Keratinocyte (primary cell): ENCODE measurements around the gene TOP3B. TPM values are rescaled to one million over a fixed set of nuclear protein-coding genes. Genes with fewer than 3 reads are reported as not detected.

ENCODE experiments used
- DNase-seq: peaks from one replicate; pipeline ENCODE4 v3.0.0-alpha.2; 2011; ENCODE audit warnings: low read depth, missing footprints, low spot score
- FAIRE-seq: peaks from 2 replicates; lab custom pipeline; 2011; peaks lifted over from hg19 to GRCh38; lab: Jason Lieb, UNC
- H2AFZ ChIP-seq: 2 replicates; pipeline ENCODE4 v1.6.0; 2012; ENCODE audit warnings: low read length, control low read depth, inconsistent platforms; ENCODE audit not compliant: control insufficient read depth
- H3K27ac ChIP-seq: 2 replicates; pipeline ENCODE4 v1.5.1; 2011; ENCODE audit warnings: low read length; ENCODE audit not compliant: control insufficient read depth, insufficient read depth
- H3K27me3 ChIP-seq: 3 replicates; pipeline ENCODE4 v1.6.0; 2011; ENCODE audit warnings: low read length; ENCODE audit not compliant: control insufficient read depth, insufficient read depth; ENCODE audit errors: extremely low read depth
- H3K36me3 ChIP-seq, 2 experiments: 2 replicates in 1 of 2; 3 replicates in 1 of 2; pipeline ENCODE4 v1.5.1; 2011; ENCODE audit warnings: low read length in 2 of 2, mild to moderate bottlenecking in 1 of 2; ENCODE audit not compliant: control insufficient read depth in 2 of 2, insufficient read depth in 2 of 2; ENCODE audit errors: extremely low read depth in 1 of 2
- H3K4me1 ChIP-seq: 3 replicates; pipeline ENCODE4 v1.5.1; 2011; ENCODE audit warnings: low read length; ENCODE audit not compliant: control insufficient read depth, insufficient read depth; ENCODE audit errors: extremely low read depth
- H3K4me2 ChIP-seq: 3 replicates; pipeline ENCODE4 v1.6.0; 2011; ENCODE audit warnings: low read depth, low read length; ENCODE audit not compliant: control insufficient read depth, insufficient read depth; ENCODE audit errors: extremely low read depth
- H3K4me3 ChIP-seq, 3 experiments: fragments of 200-600 bp in 1 of 3; sonication (generic) in 1 of 3; 2 replicates in 2 of 3; 3 replicates in 1 of 3; pipeline ENCODE4 v1.5.1; 2011 to 2016; ENCODE audit warnings: low read length in 3 of 3, mild to moderate bottlenecking in 3 of 3, control low read depth in 2 of 3, inconsistent platforms in 1 of 3, low read depth in 1 of 3, mixed read lengths in 1 of 3, mixed run types in 1 of 3, moderate library complexity in 1 of 3; ENCODE audit not compliant: control insufficient read depth in 2 of 3, insufficient read depth in 2 of 3; ENCODE audit errors: extremely low read depth in 1 of 3
- H3K79me2 ChIP-seq: 2 replicates; pipeline ENCODE4 v1.6.0; 2012; ENCODE audit warnings: low read length; ENCODE audit not compliant: control insufficient read depth, insufficient read depth
- H3K9ac ChIP-seq: 3 replicates; pipeline ENCODE4 v1.6.0; 2011; ENCODE audit warnings: low read length; ENCODE audit not compliant: control insufficient read depth, insufficient read depth; ENCODE audit errors: extremely low read depth
- H3K9me1 ChIP-seq: 3 replicates; pipeline ENCODE4 v1.6.0; 2011; ENCODE audit warnings: low read length; ENCODE audit not compliant: control insufficient read depth, insufficient read depth; ENCODE audit errors: extremely low read depth
- H3K9me3 ChIP-seq: 2 replicates; pipeline ENCODE4 v1.5.1; 2012; ENCODE audit warnings: low read depth, low read length; ENCODE audit not compliant: control insufficient read depth
- H4K20me1 ChIP-seq: 3 replicates; pipeline ENCODE4 v1.6.0; 2011; ENCODE audit warnings: low read length; ENCODE audit not compliant: control insufficient read depth, insufficient read depth; ENCODE audit errors: extremely low read depth
- EZH2 ChIP-seq: IDR thresholded peaks from one replicate; pipeline ENCODE4 v1.6.1; 2012; ENCODE audit warnings: inconsistent platforms, mild to moderate bottlenecking, low read length, moderate library complexity
- dilution Hi-C: fragments of 300-500 bp; cut with MboI; formaldehyde crosslinking; loops from one replicate; pipeline ENCODE4 v1.7.0; 2020; ENCODE audit warnings: low sequenced_read_pairs; ENCODE audit not compliant: extremely low pct_ligation_motif_present
- polyA plus RNA-seq, 5 experiments: library from polyadenylated mRNA; depleted of rRNA in 3 of 5; stranded (reverse) in 3 of 5; stranded (forward) in 1 of 5; unstranded in 1 of 5; fragments of >200 nt; gene quantifications; 1 replicate in 1 of 5; 2 replicates in 3 of 5; 3 replicates in 1 of 5; pipeline versions ENCODE4 v1.2.1 to v1.2.3, GENCODE V29; 2011 to 2012; ENCODE audit warnings: missing spikeins in 2 of 5, low read depth in 1 of 5, low replicate concordance in 1 of 5
- TF ChIP-seq, protein P1 (sequence below), 3 experiments: IDR thresholded peaks in 1 of 3; conservative IDR thresholded peaks in 1 of 3; optimal IDR thresholded peaks in 1 of 3; 2 replicates in 2 of 3; 3 replicates in 1 of 3; pipeline versions ENCODE3 to v1.5.1; 2011; ENCODE audit warnings: low read length in 3 of 3, mild to moderate bottlenecking in 3 of 3, moderate library complexity in 2 of 3, control low read depth in 1 of 3, inconsistent platforms in 1 of 3; ENCODE audit not compliant: insufficient read depth in 2 of 3; ENCODE audit errors: extremely low read depth in 1 of 3

TOP3B gene
- polyA plus RNA-seq, 1 donor (not counting 4 experiments of a cell fraction or from before 2014, with no cell fraction given): 13.8 TPM

DNA sequence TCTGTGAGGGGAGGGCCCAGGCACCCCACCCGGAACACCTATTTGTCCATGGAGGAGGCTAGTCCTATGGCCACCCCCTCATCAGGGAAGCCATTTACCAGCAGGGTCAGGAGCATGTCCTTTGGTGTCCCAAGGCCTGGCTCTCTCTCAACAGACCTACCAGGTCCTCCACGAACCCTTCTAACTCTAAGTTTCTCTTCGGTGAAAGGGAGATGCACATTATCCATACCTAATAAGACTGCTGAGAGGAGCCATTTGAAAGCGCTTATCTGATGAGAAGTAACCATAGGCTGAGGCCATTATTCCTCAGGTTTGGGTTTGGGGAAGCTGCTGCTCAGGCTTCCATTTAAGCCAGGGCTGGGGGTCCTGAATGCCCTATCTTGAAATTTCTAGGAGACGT is 9.2 kb upstream of the TOP3B start:
- Histone ChIP-seq H3K9me1 (no peaks in the 10 kb centered on the region), H3K4me3 (no peak overlapping the region), H3K27ac (no peak overlapping the region), H3K27me3 (peaks cover 3% of the 10 kb centered on the region), H4K20me1 (no peaks in the 10 kb centered on the region), H3K9me3 (no peaks in the 10 kb centered on the region), H3K79me2 (no peaks in the 10 kb centered on the region), H3K4me1 (no peaks in the 10 kb centered on the region), H3K4me2 (no peak overlapping the region), H2AFZ (no peak overlapping the region), H3K36me3 (no peaks in the 10 kb centered on the region), H3K9ac (no peak overlapping the region)
- DNase-seq: no peak
- TF ChIP-seq EZH2: no peak
- TF ChIP-seq, protein P1, sequence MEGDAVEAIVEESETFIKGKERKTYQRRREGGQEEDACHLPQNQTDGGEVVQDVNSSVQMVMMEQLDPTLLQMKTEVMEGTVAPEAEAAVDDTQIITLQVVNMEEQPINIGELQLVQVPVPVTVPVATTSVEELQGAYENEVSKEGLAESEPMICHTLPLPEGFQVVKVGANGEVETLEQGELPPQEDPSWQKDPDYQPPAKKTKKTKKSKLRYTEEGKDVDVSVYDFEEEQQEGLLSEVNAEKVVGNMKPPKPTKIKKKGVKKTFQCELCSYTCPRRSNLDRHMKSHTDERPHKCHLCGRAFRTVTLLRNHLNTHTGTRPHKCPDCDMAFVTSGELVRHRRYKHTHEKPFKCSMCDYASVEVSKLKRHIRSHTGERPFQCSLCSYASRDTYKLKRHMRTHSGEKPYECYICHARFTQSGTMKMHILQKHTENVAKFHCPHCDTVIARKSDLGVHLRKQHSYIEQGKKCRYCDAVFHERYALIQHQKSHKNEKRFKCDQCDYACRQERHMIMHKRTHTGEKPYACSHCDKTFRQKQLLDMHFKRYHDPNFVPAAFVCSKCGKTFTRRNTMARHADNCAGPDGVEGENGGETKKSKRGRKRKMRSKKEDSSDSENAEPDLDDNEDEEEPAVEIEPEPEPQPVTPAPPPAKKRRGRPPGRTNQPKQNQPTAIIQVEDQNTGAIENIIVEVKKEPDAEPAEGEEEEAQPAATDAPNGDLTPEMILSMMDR (optimal IDR thresholded peaks at IDR 0.05 in 1 of 3, IDR thresholded peaks at IDR 0.05 in 1 of 3, conservative IDR thresholded peaks at IDR 0.05 in 1 of 3; ENCODE audit: extremely low read depth in 1 of 3, insufficient read depth in 2 of 3, low read length in 3 of 3): no peak
- dilution Hi-C loops: no loop called here
- no peak for FAIRE-seq

DNA sequence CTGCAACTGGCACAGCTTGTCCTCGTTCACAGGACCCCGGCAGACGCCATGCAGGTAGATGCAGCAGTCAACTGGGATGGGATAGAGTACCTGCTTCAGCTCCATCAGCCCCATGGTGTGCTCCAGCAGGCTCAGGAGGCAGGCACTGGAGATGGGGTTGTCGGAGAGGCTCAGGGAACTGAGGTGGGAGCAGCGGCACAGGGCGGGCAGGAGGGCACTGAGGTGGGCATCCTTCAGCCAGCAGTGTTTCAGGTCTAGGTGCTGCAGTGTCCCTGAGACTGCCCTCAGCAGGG is 8.7 kb upstream of the TOP3B start:
- Histone ChIP-seq H3K4me2 (no peak overlapping the region), H3K9ac (no peak overlapping the region), H3K79me2 (no peaks in the 10 kb centered on the region), H3K4me3 (no peak overlapping the region), H2AFZ (no peak overlapping the region), H3K36me3 (no peaks in the 10 kb centered on the region), H3K27ac (no peak overlapping the region), H3K4me1 (no peaks in the 10 kb centered on the region), H3K9me3 (no peaks in the 10 kb centered on the region), H4K20me1 (no peaks in the 10 kb centered on the region), H3K27me3 (peaks cover 3% of the 10 kb centered on the region), H3K9me1 (no peaks in the 10 kb centered on the region)
- DNase-seq (no peak), FAIRE-seq (no peak)
- TF ChIP-seq, protein P1 (optimal IDR thresholded peaks at IDR 0.05 in 1 of 3, IDR thresholded peaks at IDR 0.05 in 1 of 3, conservative IDR thresholded peaks at IDR 0.05 in 1 of 3; ENCODE audit: extremely low read depth in 1 of 3, insufficient read depth in 2 of 3, low read length in 3 of 3): no peak
- no peak for TF ChIP-seq EZH2
- dilution Hi-C loops: no loop called here
